Ovary (tissue), 3 donors: ENCODE data around the gene GALNT17.

Source experiments
- CTCF ChIP-seq, 3 donors: fragments of 450-650 bp in 2 of 3; fragments of 200-600 bp in 1 of 3; IDR thresholded peaks; one replicate each; pipeline versions ENCODE4 v1.5.1 to v1.8.0; 2016 to 2022; ENCODE audit warnings: antibody characterized with exemption in 3 of 3, mild to moderate bottlenecking in 1 of 3
- EP300 ChIP-seq: sonication (generic); formaldehyde crosslinking; IDR thresholded peaks from one replicate; pipeline ENCODE4 v1.6.1; 2017; ENCODE audit warnings: antibody characterized with exemption
- POLR2A ChIP-seq: fragments of 450-650 bp; IDR thresholded peaks from one replicate; pipeline ENCODE4 v1.6.1; 2017; ENCODE audit warnings: antibody characterized with exemption, mild to moderate bottlenecking, moderate library complexity
- donor health status: DM: no; HTN: no; CAD: no.

- TF ChIP-seq CTCF (IDR thresholded peaks at IDR 0.05) = no peak
- TF ChIP-seq POLR2A = no peak
- no peak for TF ChIP-seq EP300
Measured at GRCh38 chr7:71457021-71457420, 325.1 kb downstream of the GALNT17 start.
